ENCODE data around the gene FAM89B.

Gene FAM89B

DNA sequence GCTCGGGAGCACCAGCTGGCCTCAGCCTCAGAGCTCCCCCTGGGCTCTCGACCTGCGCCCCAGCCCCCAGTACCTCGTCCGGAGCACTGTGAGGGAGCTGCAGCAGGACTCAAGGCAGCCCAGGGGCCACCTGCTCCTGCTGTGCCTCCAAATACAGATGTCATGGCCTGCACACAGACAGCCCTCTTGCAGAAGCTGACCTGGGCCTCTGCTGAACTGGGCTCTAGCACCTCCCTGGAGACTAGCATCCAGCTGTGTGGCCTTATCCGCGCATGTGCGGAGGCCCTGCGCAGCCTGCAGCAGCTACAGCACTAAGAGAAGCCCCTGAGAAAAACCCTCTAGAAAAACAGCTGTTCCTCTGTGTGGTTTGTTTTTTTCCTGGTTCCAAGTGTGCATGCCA lies 918 bp upstream of the FAM89B start:
- H3K4me1 ChIP-seq (ENCODE audit: control insufficient read depth in 1 of 2, insufficient read depth in 2 of 2, low read length in 2 of 2) = peaks cover 19 to 58% of the 10 kb centered on the region in 2 donors
- peak overlapping the region; percentile 78 to 95 for H3K4me3 ChIP-seq (ENCODE audit: low read depth in 1 of 2, low read length in 2 of 2)
- H3K27ac ChIP-seq (ENCODE audit: low read length) = peak overlapping the region; percentile 69
- no peaks in the 10 kb centered on the region for H3K36me3 ChIP-seq (ENCODE audit: control insufficient read depth in 1 of 2, insufficient read depth in 2 of 2, low read length in 2 of 2)
- H3K27me3 ChIP-seq (ENCODE audit: low read depth, low read length) = no peaks in the 10 kb centered on the region
- H3K9me3 ChIP-seq (ENCODE audit: control insufficient read depth in 1 of 2, low read length in 2 of 2) = no peaks in the 10 kb centered on the region

DNA sequence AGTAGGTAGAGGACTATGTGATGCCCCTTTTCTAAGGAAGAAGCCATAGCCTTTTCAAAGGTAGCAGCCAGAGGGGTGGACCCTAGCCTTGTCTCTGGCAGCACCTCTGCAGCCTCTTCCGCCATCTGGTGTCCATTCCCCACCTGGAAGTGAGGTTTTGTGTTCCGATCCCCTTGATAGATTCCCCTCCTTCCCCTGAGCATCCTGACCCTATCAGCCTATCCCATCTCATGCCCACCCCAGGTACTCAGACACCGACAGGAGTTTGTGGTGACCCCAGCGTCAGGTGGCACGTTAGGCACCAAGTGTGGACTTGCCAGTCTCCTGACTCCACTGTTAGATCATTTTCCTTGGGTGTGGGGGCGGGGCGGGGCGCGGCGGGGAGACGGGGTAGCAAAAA lies 398 bp upstream of the FAM89B start:
- Histone ChIP-seq H3K36me3 (ENCODE audit: control insufficient read depth in 1 of 2, insufficient read depth in 2 of 2, low read length in 2 of 2) (no peaks in the 10 kb centered on the region), H3K9me3 (ENCODE audit: control insufficient read depth in 1 of 2, low read length in 2 of 2) (no peaks in the 10 kb centered on the region), H3K4me1 (ENCODE audit: control insufficient read depth in 1 of 2, insufficient read depth in 2 of 2, low read length in 2 of 2) (peaks cover 24 to 61% of the 10 kb centered on the region in 2 donors), H3K27ac (ENCODE audit: low read length) (peak overlapping the region; percentile 69), H3K27me3 (ENCODE audit: low read depth, low read length) (no peaks in the 10 kb centered on the region), H3K4me3 (ENCODE audit: low read depth in 1 of 2, low read length in 2 of 2) (peak overlapping the region; percentile 78 to 95)

DNA sequence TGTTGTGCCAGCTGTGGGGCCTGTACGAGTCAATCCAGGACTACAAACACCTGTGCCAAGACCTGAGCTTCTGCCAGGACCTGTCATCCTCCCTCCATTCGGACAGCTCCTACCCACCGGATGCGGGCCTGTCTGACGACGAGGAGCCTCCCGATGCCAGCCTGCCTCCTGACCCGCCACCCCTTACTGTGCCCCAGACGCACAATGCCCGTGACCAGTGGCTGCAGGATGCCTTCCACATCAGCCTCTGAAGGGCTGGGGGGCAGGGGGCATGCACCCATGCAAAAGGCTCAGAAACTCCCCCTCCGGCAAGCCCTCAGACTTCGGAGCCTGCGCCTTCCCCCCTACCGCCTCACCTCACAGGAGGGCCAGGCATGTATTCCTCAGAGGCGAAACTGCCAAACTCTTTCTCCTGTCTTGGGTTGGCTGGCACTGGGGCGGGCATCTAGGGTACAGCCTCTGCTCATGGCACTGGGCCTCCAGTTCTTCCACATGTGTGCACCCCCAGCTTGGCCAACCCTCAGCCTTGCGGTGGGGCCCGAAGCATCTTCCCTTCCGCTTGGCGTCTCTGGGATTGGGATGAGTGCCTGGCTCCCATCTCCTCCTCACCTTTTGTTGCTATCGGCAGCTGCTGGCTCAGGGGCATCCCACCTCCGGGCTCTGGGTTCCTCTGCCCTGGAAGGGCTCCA lies 1.2 kb downstream of the FAM89B start:
- peak overlapping the region; percentile 45 for H3K27ac ChIP-seq (ENCODE audit: low read length)
- H3K4me1 ChIP-seq (ENCODE audit: control insufficient read depth in 1 of 2, insufficient read depth in 2 of 2, low read length in 2 of 2) = peaks cover 35 to 66% of the 10 kb centered on the region in 2 donors
- H3K4me3 ChIP-seq (ENCODE audit: low read depth in 1 of 2, low read length in 2 of 2) = peak overlapping the region; percentile 74 to 95
- H3K36me3 ChIP-seq (ENCODE audit: control insufficient read depth in 1 of 2, insufficient read depth in 2 of 2, low read length in 2 of 2) = peaks cover 0 to 2% of the 10 kb centered on the region in 2 donors
- H3K9me3 ChIP-seq (ENCODE audit: control insufficient read depth in 1 of 2, low read length in 2 of 2) = no peaks in the 10 kb centered on the region
- no peaks in the 10 kb centered on the region for H3K27me3 ChIP-seq (ENCODE audit: low read depth, low read length)

DNA sequence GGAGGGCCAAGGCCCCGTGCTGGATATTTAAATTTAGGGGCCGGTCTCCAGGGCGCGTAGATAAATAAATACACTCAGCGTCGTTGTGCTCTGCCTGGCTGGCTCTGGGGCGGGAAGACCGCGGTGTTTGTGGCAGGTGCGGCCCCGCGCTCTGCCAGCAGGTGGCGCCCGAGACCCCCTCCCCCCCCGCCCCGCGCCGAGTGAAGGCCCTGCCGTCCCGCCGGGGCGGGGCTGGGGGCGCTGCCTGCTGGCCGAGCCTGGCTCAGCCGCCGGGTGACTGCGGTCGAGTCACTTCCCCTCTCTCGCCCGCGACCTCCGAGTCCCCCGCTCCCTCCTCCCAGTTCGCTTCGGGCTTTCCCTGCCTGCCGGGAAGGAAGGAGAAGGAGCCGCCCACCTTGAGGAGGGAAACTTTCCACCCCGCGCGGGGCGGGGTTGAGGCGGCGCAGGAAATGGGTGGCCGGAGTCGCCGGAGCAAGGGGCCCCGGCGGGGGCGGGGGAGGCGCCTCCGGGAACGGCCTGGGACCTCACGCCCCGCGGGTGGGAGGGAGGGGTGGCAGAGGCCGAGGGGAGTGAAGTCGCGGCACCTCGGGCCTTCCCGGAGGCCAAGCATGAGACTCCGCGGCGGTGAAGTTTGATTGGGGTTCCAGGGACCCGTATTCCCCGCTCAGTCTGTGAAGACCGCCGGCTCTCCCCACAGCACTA lies 1.9 kb downstream of the FAM89B start:
- H3K4me1 ChIP-seq (ENCODE audit: control insufficient read depth in 1 of 2, insufficient read depth in 2 of 2, low read length in 2 of 2) = peaks cover 33 to 64% of the 10 kb centered on the region in 2 donors
- no peaks in the 10 kb centered on the region for H3K9me3 ChIP-seq (ENCODE audit: control insufficient read depth in 1 of 2, low read length in 2 of 2)
- peaks cover under 1 to 5% of the 10 kb centered on the region in 2 donors for H3K36me3 ChIP-seq (ENCODE audit: control insufficient read depth in 1 of 2, insufficient read depth in 2 of 2, low read length in 2 of 2)
- peak overlapping the region; percentile 81 for H3K27ac ChIP-seq (ENCODE audit: low read length)
- H3K4me3 ChIP-seq (ENCODE audit: low read depth in 1 of 2, low read length in 2 of 2) = peak overlapping the region; percentile 74 to 95
- H3K27me3 ChIP-seq (ENCODE audit: low read depth, low read length) = no peaks in the 10 kb centered on the region

DNA sequence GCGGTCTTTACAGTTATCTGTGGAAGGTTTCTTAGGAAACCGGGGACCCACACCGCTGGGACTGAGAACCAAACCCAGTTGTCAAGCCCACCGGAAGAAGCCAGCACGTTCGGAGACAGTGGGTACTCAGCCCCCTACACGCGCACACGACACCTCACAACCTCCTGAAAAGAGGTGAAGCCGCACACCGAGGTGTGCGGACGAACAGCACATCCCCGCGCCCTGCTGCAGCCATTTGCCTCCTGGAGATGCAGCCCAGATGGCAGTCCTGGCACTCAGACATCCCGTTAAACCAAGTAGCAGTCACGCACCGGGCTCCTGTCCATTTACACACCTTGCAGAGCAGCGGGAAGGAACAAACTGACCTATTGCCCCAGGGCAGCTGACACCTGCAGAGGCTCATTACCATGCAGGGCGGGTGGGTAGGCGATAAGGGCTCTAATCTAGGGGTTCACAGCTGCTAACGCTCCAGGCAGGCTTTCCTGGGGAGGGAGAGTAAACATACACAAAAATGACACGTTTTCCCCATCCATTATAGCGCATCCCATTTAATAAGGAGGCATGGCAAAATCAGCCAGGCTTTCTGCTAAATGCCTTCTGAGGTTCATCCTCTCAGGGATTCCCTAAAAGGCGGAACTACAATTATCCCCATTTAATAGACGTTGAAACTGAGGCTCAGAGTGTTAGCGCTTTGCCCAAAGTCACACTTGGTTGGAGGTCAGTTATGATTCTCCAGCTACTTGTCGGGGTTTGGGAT lies 2.7 kb downstream of the FAM89B start:
- H3K9me3 ChIP-seq (ENCODE audit: control insufficient read depth in 1 of 2, low read length in 2 of 2) = no peaks in the 10 kb centered on the region
- H3K27me3 ChIP-seq (ENCODE audit: low read depth, low read length) = no peaks in the 10 kb centered on the region
- peak overlapping the region; percentile 72 to 95 for H3K4me3 ChIP-seq (ENCODE audit: low read depth in 1 of 2, low read length in 2 of 2)
- peaks cover 8% of the 10 kb centered on the region in 2 donors for H3K36me3 ChIP-seq (ENCODE audit: control insufficient read depth in 1 of 2, insufficient read depth in 2 of 2, low read length in 2 of 2)
- peak overlapping the region; percentile 81 for H3K27ac ChIP-seq (ENCODE audit: low read length)
- peaks cover 33 to 62% of the 10 kb centered on the region in 2 donors for H3K4me1 ChIP-seq (ENCODE audit: control insufficient read depth in 1 of 2, insufficient read depth in 2 of 2, low read length in 2 of 2)

DNA sequence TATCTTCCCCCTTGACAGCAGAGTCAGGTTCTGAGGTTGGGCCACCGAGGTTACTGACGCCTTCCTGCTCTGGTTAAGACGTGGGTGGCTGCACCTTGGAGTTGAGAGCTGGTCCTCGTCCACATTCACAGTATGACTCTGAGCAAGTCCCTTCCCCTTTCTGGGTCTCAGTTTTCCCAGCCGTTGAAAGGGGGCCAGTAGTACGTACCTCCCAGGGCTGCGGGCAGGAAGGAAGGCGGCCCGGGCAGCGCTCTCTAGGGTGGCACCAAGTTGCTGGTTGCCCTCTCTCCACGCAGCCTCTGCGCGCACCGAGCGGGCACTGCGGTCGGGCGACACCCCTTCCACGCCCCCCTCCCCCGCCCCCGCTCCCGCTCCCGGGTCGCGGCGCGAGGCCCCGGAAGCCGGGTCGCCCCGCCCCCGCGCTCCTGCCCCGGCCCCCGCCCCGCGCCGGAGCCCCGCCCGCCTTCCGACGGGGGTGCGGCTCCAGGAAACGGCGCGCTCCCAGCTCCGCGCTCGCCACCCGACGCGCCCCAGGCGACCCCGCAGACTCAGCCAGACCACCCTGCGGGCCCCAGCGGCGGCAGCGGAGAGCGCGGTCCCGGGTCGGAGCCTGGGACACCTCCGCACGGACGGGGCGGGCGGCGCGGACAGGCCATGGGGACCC lies 3.4 kb downstream of the FAM89B start, which contains the start of gene EHBP1L1:
EHBP1L1 (plus strand) TSS at position 486 of the 664 bp plus-strand sequence. CDS start 250 bp downstream, outside the sequence.
- H3K9me3 ChIP-seq (ENCODE audit: control insufficient read depth in 1 of 2, low read length in 2 of 2) = no peaks in the 10 kb centered on the region
- H3K27me3 ChIP-seq (ENCODE audit: low read depth, low read length) = no peaks in the 10 kb centered on the region
- H3K4me1 ChIP-seq (ENCODE audit: control insufficient read depth in 1 of 2, insufficient read depth in 2 of 2, low read length in 2 of 2) = peaks cover 33 to 60% of the 10 kb centered on the region in 2 donors
- peak within 1 kb of the TSS; percentile 76 to 95 for H3K4me3 ChIP-seq (ENCODE audit: low read depth in 1 of 2, low read length in 2 of 2)
- H3K36me3 ChIP-seq (ENCODE audit: control insufficient read depth in 1 of 2, insufficient read depth in 2 of 2, low read length in 2 of 2) = peaks cover 15 to 16% of the 10 kb centered on the region in 2 donors
- peak within 1 kb of the TSS; percentile 94 for H3K27ac ChIP-seq (ENCODE audit: low read length)

DNA sequence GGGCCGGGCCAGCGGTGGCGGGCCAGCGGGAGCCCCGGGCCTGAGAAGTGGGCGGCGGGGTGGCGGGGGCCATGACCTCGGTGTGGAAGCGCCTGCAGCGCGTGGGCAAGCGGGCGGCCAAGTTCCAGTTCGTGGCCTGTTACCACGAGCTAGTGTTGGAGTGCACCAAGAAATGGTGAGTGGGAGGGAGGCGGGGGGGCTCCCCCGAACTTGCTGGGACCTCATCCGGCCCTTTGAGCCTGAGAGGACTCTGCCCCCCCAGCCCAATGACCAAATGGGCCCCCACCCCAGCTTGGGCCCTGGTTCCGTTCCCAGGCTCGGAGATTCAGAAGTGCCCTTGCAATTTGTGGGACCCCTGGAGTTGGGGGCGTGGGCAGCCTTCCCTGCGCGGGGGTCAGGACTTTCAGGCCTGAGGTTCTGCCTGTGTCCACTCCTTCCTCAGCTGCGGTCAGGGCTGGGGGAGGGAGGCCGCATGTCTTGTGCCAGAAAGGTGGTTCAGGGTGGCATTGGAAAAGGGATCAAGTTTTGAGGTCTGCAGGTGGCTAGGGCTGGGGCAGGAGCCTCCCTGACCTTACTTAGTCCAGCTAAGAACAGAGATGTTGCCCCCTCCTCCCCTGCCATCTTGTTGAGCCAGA lies 4.0 kb downstream of the FAM89B start:
- no peaks in the 10 kb centered on the region for H3K27me3 ChIP-seq (ENCODE audit: low read depth, low read length)
- H3K4me3 ChIP-seq (ENCODE audit: low read depth in 1 of 2, low read length in 2 of 2) = peak overlapping the region; percentile 76 to 95
- H3K9me3 ChIP-seq (ENCODE audit: control insufficient read depth in 1 of 2, low read length in 2 of 2) = no peaks in the 10 kb centered on the region
- peaks cover 18 to 21% of the 10 kb centered on the region in 2 donors for H3K36me3 ChIP-seq (ENCODE audit: control insufficient read depth in 1 of 2, insufficient read depth in 2 of 2, low read length in 2 of 2)
- H3K4me1 ChIP-seq (ENCODE audit: control insufficient read depth in 1 of 2, insufficient read depth in 2 of 2, low read length in 2 of 2) = peaks cover 26 to 54% of the 10 kb centered on the region in 2 donors
- H3K27ac ChIP-seq (ENCODE audit: low read length) = peak overlapping the region; percentile 94

DNA sequence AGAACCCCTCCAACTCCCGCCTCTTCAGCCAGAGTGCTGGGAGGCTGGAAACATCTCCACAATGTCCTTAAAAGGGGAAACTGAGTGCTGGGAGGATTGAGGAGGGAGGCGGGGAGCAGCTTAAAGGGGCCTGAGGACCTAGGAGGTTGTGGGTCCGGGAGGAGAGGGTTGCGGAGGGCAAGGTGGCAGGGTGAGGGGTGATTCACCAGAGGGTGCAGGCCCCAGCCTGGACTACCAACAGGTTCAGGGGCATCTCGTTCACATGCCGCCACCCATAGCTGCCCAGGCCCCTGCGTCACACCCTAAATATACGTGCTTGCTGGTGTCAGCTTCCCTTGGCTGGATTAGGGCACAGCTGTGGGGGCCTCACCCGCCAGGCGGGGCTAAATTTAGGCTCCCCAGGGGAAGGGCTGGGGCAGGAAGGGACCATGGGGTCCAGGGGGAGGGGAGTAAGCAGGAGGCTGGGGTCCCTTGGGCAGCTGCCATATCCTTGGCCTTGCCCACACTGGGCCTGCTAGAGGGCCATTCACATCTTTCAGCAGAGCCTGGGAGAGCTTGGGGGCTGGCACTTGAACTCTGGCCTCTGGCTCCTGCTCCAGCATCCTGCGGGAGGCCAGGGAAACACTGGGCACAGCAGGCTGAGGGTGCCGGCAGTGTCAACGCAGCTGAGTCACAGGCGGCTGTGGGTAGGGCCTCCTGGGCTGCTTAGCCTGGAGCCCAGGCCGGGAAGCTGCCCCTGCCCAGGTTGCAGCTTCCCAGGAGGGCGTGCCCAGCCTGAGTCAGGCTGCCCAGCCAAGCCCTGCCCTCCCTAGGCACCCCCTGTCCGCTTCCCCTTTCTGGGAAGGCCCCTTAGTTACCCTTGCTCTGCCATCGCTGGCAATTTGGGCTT lies 4.8 kb downstream of the FAM89B start:
- no peaks in the 10 kb centered on the region for H3K9me3 ChIP-seq (ENCODE audit: control insufficient read depth in 1 of 2, low read length in 2 of 2)
- peak overlapping the region; percentile 94 for H3K27ac ChIP-seq (ENCODE audit: low read length)
- H3K27me3 ChIP-seq (ENCODE audit: low read depth, low read length) = no peaks in the 10 kb centered on the region
- peak overlapping the region; percentile 76 to 95 for H3K4me3 ChIP-seq (ENCODE audit: low read depth in 1 of 2, low read length in 2 of 2)
- H3K36me3 ChIP-seq (ENCODE audit: control insufficient read depth in 1 of 2, insufficient read depth in 2 of 2, low read length in 2 of 2) = peaks cover 21 to 29% of the 10 kb centered on the region in 2 donors
- peaks cover 21 to 46% of the 10 kb centered on the region in 2 donors for H3K4me1 ChIP-seq (ENCODE audit: control insufficient read depth in 1 of 2, insufficient read depth in 2 of 2, low read length in 2 of 2)

DNA sequence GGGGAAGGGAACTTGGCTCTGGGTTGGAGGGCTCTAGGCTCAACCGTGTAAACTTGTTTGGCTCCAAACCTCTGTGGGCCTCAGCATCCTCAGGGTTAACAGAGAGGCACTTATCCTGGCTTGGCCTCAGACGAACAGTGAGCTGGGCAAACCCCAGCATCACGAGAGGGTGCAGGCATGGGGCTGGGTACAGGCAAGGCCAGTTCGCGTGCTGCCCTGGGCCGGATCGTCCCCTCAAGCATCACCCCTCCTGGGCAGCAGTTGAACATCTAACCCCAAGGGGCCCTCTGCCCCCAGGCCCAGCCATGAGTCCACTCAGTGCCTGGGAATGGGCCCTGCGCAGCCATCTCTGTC lies 5.4 kb downstream of the FAM89B start:
- Histone ChIP-seq H3K4me1 (ENCODE audit: control insufficient read depth in 1 of 2, insufficient read depth in 2 of 2, low read length in 2 of 2) (peaks cover 21 to 45% of the 10 kb centered on the region in 2 donors), H3K27ac (ENCODE audit: low read length) (peak overlapping the region; percentile 94), H3K36me3 (ENCODE audit: control insufficient read depth in 1 of 2, insufficient read depth in 2 of 2, low read length in 2 of 2) (peaks cover 24 to 31% of the 10 kb centered on the region in 2 donors), H3K27me3 (ENCODE audit: low read depth, low read length) (no peaks in the 10 kb centered on the region), H3K4me3 (ENCODE audit: low read depth in 1 of 2, low read length in 2 of 2) (peak overlapping the region; percentile 76 to 95), H3K9me3 (ENCODE audit: control insufficient read depth in 1 of 2, low read length in 2 of 2) (no peaks in the 10 kb centered on the region)

DNA sequence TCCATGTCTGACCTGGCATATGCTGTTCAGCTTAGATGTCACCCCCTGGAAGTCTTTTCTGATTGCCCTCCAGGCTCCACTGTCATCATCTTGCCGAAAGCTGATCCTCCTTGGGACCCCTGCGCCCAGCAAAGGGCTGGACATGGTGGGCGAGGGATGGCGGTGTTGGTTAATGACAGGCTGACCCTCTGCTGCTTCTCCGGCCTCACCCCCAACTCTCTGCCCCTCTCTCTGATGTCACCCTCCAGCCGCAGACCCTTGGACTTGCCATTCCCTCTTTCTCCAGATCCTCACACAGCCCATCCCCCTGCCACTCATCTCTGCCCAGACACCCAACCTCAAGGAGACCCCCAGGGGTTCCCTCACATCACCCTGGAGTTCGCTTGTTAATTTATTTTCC lies 5.8 kb downstream of the FAM89B start:
- peak overlapping the region; percentile 76 to 95 for H3K4me3 ChIP-seq (ENCODE audit: low read depth in 1 of 2, low read length in 2 of 2)
- H3K9me3 ChIP-seq (ENCODE audit: control insufficient read depth in 1 of 2, low read length in 2 of 2) = no peaks in the 10 kb centered on the region
- H3K27me3 ChIP-seq (ENCODE audit: low read depth, low read length) = no peaks in the 10 kb centered on the region
- peaks cover 24 to 31% of the 10 kb centered on the region in 2 donors for H3K36me3 ChIP-seq (ENCODE audit: control insufficient read depth in 1 of 2, insufficient read depth in 2 of 2, low read length in 2 of 2)
- H3K27ac ChIP-seq (ENCODE audit: low read length) = peak overlapping the region; percentile 94
- peaks cover 21 to 42% of the 10 kb centered on the region in 2 donors for H3K4me1 ChIP-seq (ENCODE audit: control insufficient read depth in 1 of 2, insufficient read depth in 2 of 2, low read length in 2 of 2)

Measured in muscle layer of duodenum (tissue), 2 donors.